Endothelial cell of umbilical vein (primary cell): ENCODE results near the gene MAPK8IP2. TPM values are rescaled to one million over a fixed set of nuclear protein-coding genes. Genes with fewer than 3 reads are reported as not detected.

Experiments used
- BruUV-seq: library from RNA; stranded (reverse); fragments of 400-500 nt; replicated peaks from 2 replicates; lab custom pipeline; 2021; lab: Mats Ljungman, UMichigan
- CTCF ChIA-PET: fragments of 300-600, 350-600 bp; sonication (Branson Sonifier 250); formaldehyde crosslinking; loops from one replicate; lab custom pipeline; 2021; ENCODE audit warnings: antibody characterized with exemption, inconsistent platforms; lab: Charles Lee
- POLR2A ChIA-PET: fragments of 300-600, 350-600 bp; sonication (Branson Sonifier 250); formaldehyde crosslinking; loops from one replicate; lab custom pipeline; 2021; ENCODE audit warnings: antibody characterized with exemption, inconsistent platforms; lab: Charles Lee
- DNase-seq: peaks from one replicate; pipeline ENCODE4 v3.0.0-alpha.2; 2011; ENCODE audit warnings: low read depth, low spot score
- FAIRE-seq: peaks from 2 replicates; lab custom pipeline; 2011; peaks lifted over from hg19 to GRCh38; lab: Jason Lieb, UNC
- H2AFZ ChIP-seq: 2 replicates; pipeline ENCODE4 v1.6.0; 2012; ENCODE audit warnings: low read depth, low read length, control low read depth, inconsistent platforms
- H3K27ac ChIP-seq: 2 replicates; pipeline ENCODE4 v1.5.1; 2011; ENCODE audit warnings: low read depth, mild to moderate bottlenecking, control low read depth, low read length, moderate library complexity; ENCODE audit not compliant: insufficient read depth
- H3K27me3 ChIP-seq, 2 experiments: 2 replicates each; pipeline versions ENCODE4 v1.6.0 to v1.6.1; 2011; ENCODE audit warnings: low read length in 2 of 2, mixed read lengths in 1 of 2; ENCODE audit not compliant: control insufficient read depth in 2 of 2, insufficient read depth in 2 of 2
- H3K36me3 ChIP-seq, 2 experiments: 2 replicates in 1 of 2; 3 replicates in 1 of 2; pipeline ENCODE4 v1.5.1; 2011; ENCODE audit warnings: low read length in 2 of 2, mild to moderate bottlenecking in 1 of 2, moderate library complexity in 1 of 2; ENCODE audit not compliant: control insufficient read depth in 2 of 2, insufficient read depth in 2 of 2; ENCODE audit errors: extremely low read depth in 1 of 2
- H3K4me1 ChIP-seq: 3 replicates; pipeline ENCODE4 v1.5.1; 2011; ENCODE audit warnings: mild to moderate bottlenecking, low read length; ENCODE audit not compliant: control insufficient read depth, insufficient read depth; ENCODE audit errors: extremely low read depth
- H3K4me2 ChIP-seq: 2 replicates; pipeline ENCODE4 v1.6.1; 2011; ENCODE audit warnings: low read length, control low read depth, mixed read lengths; ENCODE audit not compliant: insufficient read depth
- H3K4me3 ChIP-seq, 3 experiments: fragments of 200-600 bp in 1 of 3; sonication (generic), shearing (Covaris generic) in 1 of 3; replicated peaks in 1 of 3; 2 replicates each; pipeline ENCODE4 v1.5.1; 2011 to 2016; ENCODE audit warnings: control low read depth in 3 of 3, low read length in 3 of 3, mild to moderate bottlenecking in 2 of 3, inconsistent platforms in 1 of 3, low read depth in 1 of 3, moderate library complexity in 1 of 3; ENCODE audit not compliant: insufficient read depth in 1 of 3
- H3K79me2 ChIP-seq: 2 replicates; pipeline ENCODE4 v1.6.0; 2012; ENCODE audit warnings: low read length, inconsistent platforms; ENCODE audit not compliant: control insufficient read depth, insufficient read depth
- H3K9ac ChIP-seq: replicated peaks from 2 replicates; pipeline ENCODE3; 2011; ENCODE audit warnings: low read length, control low read depth; ENCODE audit not compliant: insufficient read depth; ENCODE audit errors: extremely low read depth
- H3K9me1 ChIP-seq: replicated peaks from 3 replicates; pipeline ENCODE4 v1.6.0; 2011; ENCODE audit warnings: mild to moderate bottlenecking, low read length; ENCODE audit not compliant: control insufficient read depth, insufficient read depth; ENCODE audit errors: extremely low read depth
- H3K9me3 ChIP-seq: replicated peaks from 2 replicates; pipeline ENCODE4 v1.5.1; 2012; ENCODE audit warnings: low read length, inconsistent platforms; ENCODE audit not compliant: control insufficient read depth, insufficient read depth
- H4K20me1 ChIP-seq: replicated peaks from 2 replicates; pipeline ENCODE3; 2011; ENCODE audit warnings: mild to moderate bottlenecking, low read length; ENCODE audit not compliant: control insufficient read depth, insufficient read depth; ENCODE audit errors: extremely low read depth
- EZH2 ChIP-seq: IDR thresholded peaks from 2 replicates; pipeline ENCODE4 v1.6.1; 2012; ENCODE audit warnings: borderline replicate concordance, low read depth, mild to moderate bottlenecking, moderate library complexity, low read length, inconsistent platforms; ENCODE audit not compliant: severe bottlenecking
- FOS ChIP-seq: IDR thresholded peaks from 2 replicates; pipeline ENCODE4 v1.6.1; 2011; ENCODE audit warnings: mild to moderate bottlenecking, low read length, moderate library complexity, borderline replicate concordance; ENCODE audit not compliant: insufficient read depth
- GATA2 ChIP-seq: IDR thresholded peaks from 2 replicates; pipeline ENCODE4 v1.7.0; 2011; ENCODE audit warnings: low read depth, mild to moderate bottlenecking, moderate library complexity, mixed read lengths, low read length; ENCODE audit not compliant: insufficient read length, insufficient read depth
- JUN ChIP-seq: IDR thresholded peaks from 2 replicates; pipeline ENCODE4 v1.6.1; 2011; ENCODE audit warnings: borderline replicate concordance, low read depth; ENCODE audit not compliant: insufficient read length, insufficient read depth
- MYC ChIP-seq: IDR thresholded peaks from one replicate; pipeline ENCODE4 v1.6.1; 2011; ENCODE audit warnings: mild to moderate bottlenecking, low read depth, low read length
- POLR2A ChIP-seq: IDR thresholded peaks from 2 replicates; pipeline ENCODE4 v1.6.1; 2012; ENCODE audit warnings: low read depth, mild to moderate bottlenecking, control low read depth, low read length
- POLR2AphosphoS5 ChIP-seq: IDR thresholded peaks from 2 replicates; pipeline ENCODE4 v1.6.1; 2012; ENCODE audit warnings: low read depth, mild to moderate bottlenecking, control low read depth, low read length, moderate library complexity; ENCODE audit not compliant: insufficient read depth
- dilution Hi-C: fragments of 300-500 bp; cut with MboI; formaldehyde crosslinking; loops from one replicate; pipeline ENCODE4 v1.15.0; 2019; ENCODE audit warnings: low sequenced_read_pairs; ENCODE audit not compliant: extremely low pct_ligation_motif_present
- intact Hi-C: fragments of 100-400 bp; cut with micrococcal nuclease; formaldehyde crosslinking; loops from one replicate; pipeline ENCODE4 v1.10.0; 2022
- polyA plus RNA-seq, 4 experiments: library from polyadenylated mRNA; depleted of rRNA in 3 of 4; stranded (reverse) in 3 of 4; unstranded in 1 of 4; fragments of >200 nt; gene quantifications; 2 replicates each; pipeline versions ENCODE4 v1.2.1 to v1.2.3, GENCODE V29; 2011 to 2012; ENCODE audit warnings: missing spikeins in 1 of 4
- total RNA-seq: library from RNA; stranded (reverse); gene quantifications from 2 replicates; pipeline ENCODE4 v1.2.3, GENCODE V29; 2021
- TF ChIP-seq, protein P1 (sequence below), 2 donors: IDR thresholded peaks; 1 replicate in 1 of 2; 2 replicates in 1 of 2; pipeline ENCODE4 v1.5.1; 2011; ENCODE audit warnings: low read length in 2 of 2, mild to moderate bottlenecking in 2 of 2, moderate library complexity in 2 of 2, control low read depth in 1 of 2, inconsistent platforms in 1 of 2, low read depth in 1 of 2; ENCODE audit not compliant: insufficient read depth in 1 of 2; ENCODE audit errors: extremely low read depth in 1 of 2
- TF ChIP-seq, protein P2 (sequence below): IDR thresholded peaks from 2 replicates; pipeline ENCODE4 v1.6.1; 2011; ENCODE audit not compliant: insufficient read depth, insufficient read length

MAPK8IP2 gene
- total and polyA plus RNA-seq, 2 donors (not counting 3 experiments of a cell fraction or from before 2014, with no cell fraction given), result 0.21 to 0.31 TPM

DNA sequence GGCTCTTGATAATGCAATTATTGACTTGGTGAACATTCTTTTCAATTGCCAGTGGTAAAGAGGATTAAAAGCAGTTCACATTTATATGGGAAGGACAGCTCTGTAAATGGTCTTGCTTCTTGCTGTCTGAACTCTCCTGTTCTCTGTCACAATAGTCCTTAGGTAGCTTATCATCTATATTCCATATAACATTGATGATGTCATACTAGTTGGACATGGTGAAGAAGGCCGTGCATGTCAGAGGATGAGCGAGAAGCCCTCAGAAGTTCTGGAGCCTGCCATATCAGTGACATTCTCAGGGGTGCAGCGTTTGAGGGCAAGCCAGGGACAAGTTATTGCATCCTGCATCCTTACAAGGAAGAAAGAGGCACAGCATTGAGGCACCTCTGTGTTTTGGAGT, 15.4 kb upstream of the MAPK8IP2 start:
- H3K27me3 ChIP-seq, result peaks cover 5 to 6% of the 10 kb centered on the region in 2 experiments
- DNase-seq (no peak), FAIRE-seq (no peak)
- no peaks in the 10 kb centered on the region for H3K9me3 ChIP-seq
- intact Hi-C loops (no loop called here), dilution Hi-C loops (no loop called here)
- no peaks in the 10 kb centered on the region for H4K20me1 ChIP-seq
- CTCF ChIA-PET, result no interaction called here
- no TSS peak for BruUV-seq
- no peak for TF ChIP-seq JUN
- TF ChIP-seq, protein P1, sequence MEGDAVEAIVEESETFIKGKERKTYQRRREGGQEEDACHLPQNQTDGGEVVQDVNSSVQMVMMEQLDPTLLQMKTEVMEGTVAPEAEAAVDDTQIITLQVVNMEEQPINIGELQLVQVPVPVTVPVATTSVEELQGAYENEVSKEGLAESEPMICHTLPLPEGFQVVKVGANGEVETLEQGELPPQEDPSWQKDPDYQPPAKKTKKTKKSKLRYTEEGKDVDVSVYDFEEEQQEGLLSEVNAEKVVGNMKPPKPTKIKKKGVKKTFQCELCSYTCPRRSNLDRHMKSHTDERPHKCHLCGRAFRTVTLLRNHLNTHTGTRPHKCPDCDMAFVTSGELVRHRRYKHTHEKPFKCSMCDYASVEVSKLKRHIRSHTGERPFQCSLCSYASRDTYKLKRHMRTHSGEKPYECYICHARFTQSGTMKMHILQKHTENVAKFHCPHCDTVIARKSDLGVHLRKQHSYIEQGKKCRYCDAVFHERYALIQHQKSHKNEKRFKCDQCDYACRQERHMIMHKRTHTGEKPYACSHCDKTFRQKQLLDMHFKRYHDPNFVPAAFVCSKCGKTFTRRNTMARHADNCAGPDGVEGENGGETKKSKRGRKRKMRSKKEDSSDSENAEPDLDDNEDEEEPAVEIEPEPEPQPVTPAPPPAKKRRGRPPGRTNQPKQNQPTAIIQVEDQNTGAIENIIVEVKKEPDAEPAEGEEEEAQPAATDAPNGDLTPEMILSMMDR (IDR thresholded peaks at IDR 0.05; ENCODE audit: extremely low read depth in 1 of 2, insufficient read depth in 1 of 2, low read depth in 1 of 2, low read length in 2 of 2), result no peak
- no peak for TF ChIP-seq EZH2
- TF ChIP-seq POLR2AphosphoS5, result no peak
- TF ChIP-seq GATA2, result no peak
- TF ChIP-seq FOS, result no peak
- TF ChIP-seq POLR2A, result no peak
- TF ChIP-seq, protein P2, sequence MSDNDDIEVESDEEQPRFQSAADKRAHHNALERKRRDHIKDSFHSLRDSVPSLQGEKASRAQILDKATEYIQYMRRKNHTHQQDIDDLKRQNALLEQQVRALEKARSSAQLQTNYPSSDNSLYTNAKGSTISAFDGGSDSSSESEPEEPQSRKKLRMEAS, result no peak
- no peak for TF ChIP-seq MYC
- POLR2A ChIA-PET, result no interaction called here
- H3K9me1 ChIP-seq, result no peaks in the 10 kb centered on the region
- peaks cover 13% of the 10 kb centered on the region for H3K4me1 ChIP-seq
- no peak overlapping the region for H3K4me3 ChIP-seq
- H3K4me2 ChIP-seq, result no peak overlapping the region
- H3K36me3 ChIP-seq, result peaks cover 0 to 3% of the 10 kb centered on the region in 2 experiments
- H3K79me2 ChIP-seq, result peaks cover 8% of the 10 kb centered on the region
- H3K9ac ChIP-seq, result no peak overlapping the region
- H3K27ac ChIP-seq, result no peak overlapping the region
- no peak overlapping the region for H2AFZ ChIP-seq
